Measurements from ENCODE around the gene ZNF808. TPM values are rescaled to one million over a fixed set of nuclear protein-coding genes. Genes with fewer than 3 reads are reported as not detected.

Gene ZNF808
- total RNA-seq, 1 donor from 2014 or later = 28.5 TPM

- Histone ChIP-seq H3K36me3 (no peaks in the 10 kb centered on the region), H3K4me1 (peaks cover 16% of the 10 kb centered on the region), H3K27ac (no peak overlapping the region), H3K4me3 (no peak overlapping the region), H3K9me3 (peaks cover 10% of the 10 kb centered on the region), H3K27me3 (ENCODE audit: low read depth) (no peaks in the 10 kb centered on the region)
- intact Hi-C loops (cut with DNase I) = no loop called here
- no peak for TF ChIP-seq CTCF (IDR thresholded peaks at IDR 0.05)
- DNase-seq = no peak
- ATAC-seq = no peak
Observed at GRCh38 chr19:52602941-52603340, 75.5 kb downstream of the ZNF808 start.

GRCh38 chr19:52603558-52604207 is 76.2 kb downstream of the ZNF808 start:
- no peak for TF ChIP-seq CTCF (IDR thresholded peaks at IDR 0.05)
- no peak for ATAC-seq

More at GRCh38 chr19:52603558-52604207, 76.2 kb downstream of the ZNF808 start:
- DNase-seq = no peak
- H3K9me3 ChIP-seq = peaks cover 12% of the 10 kb centered on the region
- no peaks in the 10 kb centered on the region for H3K27me3 ChIP-seq (ENCODE audit: low read depth)
- intact Hi-C loops (cut with DNase I) = no loop called here
- peaks cover 16% of the 10 kb centered on the region for H3K4me1 ChIP-seq
- H3K4me3 ChIP-seq = no peak overlapping the region
- no peaks in the 10 kb centered on the region for H3K36me3 ChIP-seq
- no peak overlapping the region for H3K27ac ChIP-seq

Other genes starting within 250 kb of the ZNF808 start
- 9.0 TPM for gene ZNF480, start 230.5 kb upstream of the ZNF808 start, total RNA-seq
- 3.6 TPM for gene ZNF610, start 191.4 kb upstream of the ZNF808 start, total RNA-seq
- gene ZNF880, start 157.7 kb upstream of the ZNF808 start, total RNA-seq = 18.3 TPM
- 29.8 TPM for gene ZNF528, start 129.8 kb upstream of the ZNF808 start, total RNA-seq
- gene ZNF534, start 98.5 kb upstream of the ZNF808 start, total RNA-seq = 0.18 TPM
- gene ZNF578, start 74.1 kb upstream of the ZNF808 start, total RNA-seq = 1.5 TPM
- 21.6 TPM for gene ZNF701, start 42.6 kb downstream of the ZNF808 start, total RNA-seq
- gene ZNF83, start 110.7 kb downstream of the ZNF808 start, total RNA-seq = 47.9 TPM
- gene ZNF611, start 207.4 kb downstream of the ZNF808 start, total RNA-seq = 24.4 TPM